ENCODE measurements around the gene ACR. TPM values are rescaled to one million over a fixed set of nuclear protein-coding genes. Genes with fewer than 3 reads are reported as not detected.

The ACR gene
- total and polyA plus RNA-seq, 2 experiments from 2014 or later, result not detected

GRCh38 chr22:50705851-50706351 is 32.1 kb upstream of the ACR start:
- Histone ChIP-seq H4K20me1 (replicated peaks; ENCODE audit: insufficient read depth) (no peaks in the 10 kb centered on the region), H3K79me2 (replicated peaks; ENCODE audit: insufficient read depth) (no peaks in the 10 kb centered on the region), H3K4me1 (ENCODE audit: insufficient read depth) (no peaks in the 10 kb centered on the region), H3K4me3 (no peak overlapping the region), H3K27me3 (ENCODE audit: insufficient read depth) (no peaks in the 10 kb centered on the region), H3K36me3 (ENCODE audit: insufficient read depth) (no peaks in the 10 kb centered on the region), H3K9me2 (ENCODE audit: insufficient read depth) (no peaks in the 10 kb centered on the region), H3K4me2 (no peak overlapping the region), H3F3A (replicated peaks; ENCODE audit: low read depth) (no peaks in the 10 kb centered on the region), H3K27ac (ENCODE audit: low read depth) (no peak overlapping the region), H2AFZ (no peak overlapping the region)
- H3K9me3 Mint-ChIP-seq, result no peaks in the 10 kb centered on the region
- no peak overlapping the region for H3K27ac Mint-ChIP-seq
- H3K36me3 Mint-ChIP-seq (ENCODE audit: low read depth), result no peaks in the 10 kb centered on the region; the same call in 2 of the 3 replicates
- H3K4me1 Mint-ChIP-seq, result no peaks in the 10 kb centered on the region
- ATAC-seq, result no peak
- DNase-seq (ENCODE audit: low spot score), result no peak
- H3K27me3 Mint-ChIP-seq (ENCODE audit: insufficient read depth, low read depth, poor library complexity), result peaks cover 6% of the 10 kb centered on the region
- TF ChIP-seq POLR2AphosphoS5 (IDR thresholded peaks at IDR 0.05; ENCODE audit: low read depth) (no peak), REST (IDR thresholded peaks at IDR 0.05; ENCODE audit: unreplicated experiment) (no peak), NANOG (IDR thresholded peaks at IDR 0.05; ENCODE audit: borderline replicate concordance) (no peak), ZNF114 (CRISPR knock-in tag; IDR thresholded peaks at IDR 0.05) (no peak)
- peak overlapping the region; percentile 45; the same call in 1 of the 3 replicates for H3K4me3 Mint-ChIP-seq

- no peak overlapping the region for H3K4me3 ChIP-seq
- Mint-ChIP-seq H3K9me3 (no peaks in the 10 kb centered on the region), H3K27ac (no peak overlapping the region), H3K4me3 (peak overlapping the region; percentile 45), H3K36me3 (ENCODE audit: low read depth) (no peaks in the 10 kb centered on the region; the same call in 2 of the 3 replicates), H3K4me1 (no peaks in the 10 kb centered on the region), H3K27me3 (ENCODE audit: insufficient read depth, low read depth, poor library complexity) (peaks cover 6% of the 10 kb centered on the region)
- TF ChIP-seq EZH2 (IDR thresholded peaks at IDR 0.05; ENCODE audit: low read depth, unreplicated experiment) (no peak), ZNF331 (CRISPR knock-in tag; IDR thresholded peaks at IDR 0.05; ENCODE audit: low read depth) (no peak), CTCF (conservative IDR thresholded peaks at IDR 0.05; ENCODE audit: low read depth in 2 of 2) (no peak)
- H3K36me3 ChIP-seq (ENCODE audit: insufficient read depth), result no peaks in the 10 kb centered on the region
- H4K20me1 ChIP-seq (replicated peaks; ENCODE audit: insufficient read depth), result no peaks in the 10 kb centered on the region
- no peaks in the 10 kb centered on the region for H3K4me1 ChIP-seq (ENCODE audit: insufficient read depth)
- no peak for ATAC-seq
- H3K79me2 ChIP-seq (replicated peaks; ENCODE audit: insufficient read depth), result no peaks in the 10 kb centered on the region
- no peaks in the 10 kb centered on the region for H3K9me2 ChIP-seq (ENCODE audit: insufficient read depth)
- DNase-seq (ENCODE audit: low spot score), result no peak
- no peaks in the 10 kb centered on the region for H3K27me3 ChIP-seq (ENCODE audit: insufficient read depth)
- no peak overlapping the region for H3K27ac ChIP-seq (ENCODE audit: low read depth)
- H3F3A ChIP-seq (replicated peaks; ENCODE audit: low read depth), result no peaks in the 10 kb centered on the region
- no peak overlapping the region for H2AFZ ChIP-seq
- no peak overlapping the region for H3K4me2 ChIP-seq
Observed at GRCh38 chr22:50706481-50707125, 31.4 kb upstream of the ACR start.
